Neural cell (in vitro differentiated cells): Measurements from ENCODE around the gene OSBPL2. TPM values are rescaled to one million over a fixed set of nuclear protein-coding genes. Genes with fewer than 3 reads are reported as not detected.

ENCODE experiments used
- H2AFZ ChIP-seq: fragments of 200-600, 300-800 bp; sonication (generic), shearing (Covaris generic); 2 replicates; pipeline ENCODE4 v1.6.0; 2014; ENCODE audit warnings: low read depth, mild to moderate bottlenecking, antibody characterized with exemption, low read length, moderate library complexity
- H3F3A ChIP-seq: fragments of 200-600 bp; shearing (Covaris generic); 2 replicates; pipeline ENCODE4 v1.6.1; 2016; ENCODE audit warnings: mild to moderate bottlenecking, moderate library complexity, mixed read lengths, antibody characterized with exemption, low read length; ENCODE audit not compliant: insufficient read depth, poor library complexity, severe bottlenecking
- H3K27ac ChIP-seq: fragments of 200-600, 300-800 bp; sonication (generic), shearing (Covaris generic); 2 replicates; pipeline ENCODE4 v1.5.1; 2014; ENCODE audit warnings: mild to moderate bottlenecking, low read length, moderate library complexity
- H3K27me3 ChIP-seq: fragments of 300-800, 200-600 bp; sonication (generic), shearing (Covaris generic); 2 replicates; pipeline ENCODE4 v1.6.0; 2014; ENCODE audit warnings: mild to moderate bottlenecking, low read depth, low read length, moderate library complexity; ENCODE audit not compliant: insufficient read depth
- H3K36me3 ChIP-seq: fragments of 300-800, 200-600 bp; sonication (generic), shearing (Covaris generic); 2 replicates; pipeline ENCODE4 v1.5.1; 2014; ENCODE audit warnings: mild to moderate bottlenecking, antibody characterized with exemption, low read length, moderate library complexity; ENCODE audit not compliant: insufficient read depth
- H3K4me2 ChIP-seq: fragments of 300-800, 200-600 bp; sonication (generic), shearing (Covaris generic); 2 replicates; pipeline ENCODE4 v1.6.0; 2014; ENCODE audit warnings: mild to moderate bottlenecking, low read length
- H3K4me3 ChIP-seq: fragments of 300-800, 200-600 bp; sonication (generic), shearing (Covaris generic); 2 replicates; pipeline ENCODE4 v1.5.1; 2014; ENCODE audit warnings: mild to moderate bottlenecking, low read length, moderate library complexity
- H3K79me2 ChIP-seq: fragments of 200-600 bp; shearing (Covaris generic); replicated peaks from 2 replicates; pipeline ENCODE4 v1.6.0; 2014; ENCODE audit warnings: mild to moderate bottlenecking, low read length, moderate library complexity; ENCODE audit not compliant: insufficient read depth
- H3K9ac ChIP-seq: fragments of 300-800, 200-600 bp; sonication (generic), shearing (Covaris generic); 2 replicates; pipeline ENCODE4 v1.6.1; 2016; ENCODE audit warnings: mild to moderate bottlenecking, low read length, mixed read lengths
- H3K9me2 ChIP-seq: fragments of 200-600 bp; shearing (Covaris generic); 2 replicates; pipeline ENCODE4 v1.6.1; 2016; ENCODE audit warnings: mild to moderate bottlenecking, low read length, mixed read lengths; ENCODE audit not compliant: insufficient read depth
- H3K9me3 ChIP-seq: fragments of 200-600, 300-800 bp; sonication (generic), shearing (Covaris generic); 2 replicates; pipeline ENCODE4 v1.6.1; 2016; ENCODE audit warnings: mild to moderate bottlenecking, mixed run types, low read length, moderate library complexity, mixed read lengths
- H4K20me1 ChIP-seq: fragments of 200-600 bp; shearing (Covaris generic); 2 replicates; pipeline ENCODE4 v1.6.1; 2016; ENCODE audit warnings: mild to moderate bottlenecking, mixed run types; ENCODE audit not compliant: insufficient read depth
- EP300 ChIP-seq: fragments of 450-650 bp; conservative IDR thresholded peaks from 2 replicates; pipeline ENCODE4 v1.6.1; 2014; ENCODE audit warnings: antibody characterized with exemption, mild to moderate bottlenecking, moderate library complexity; ENCODE audit not compliant: poor library complexity, severe bottlenecking
- EZH2 ChIP-seq: fragments of 200-600, 300-800 bp; shearing (Covaris generic), sonication (generic); IDR thresholded peaks from 2 replicates; pipeline ENCODE4 v1.6.1; 2014; ENCODE audit warnings: antibody characterized with exemption, low read length, borderline replicate concordance, mild to moderate bottlenecking; ENCODE audit not compliant: insufficient read depth, poor library complexity, severe bottlenecking
- MXI1 ChIP-seq: fragments of 450-650 bp; conservative IDR thresholded peaks from 2 replicates; pipeline ENCODE4 v1.6.1; 2014; ENCODE audit warnings: antibody characterized with exemption, mild to moderate bottlenecking; ENCODE audit not compliant: poor library complexity, severe bottlenecking
- POLR2AphosphoS5 ChIP-seq: IDR thresholded peaks from 2 replicates; pipeline ENCODE4 v1.6.1; 2012
- RAD21 ChIP-seq: fragments of 450-650 bp; conservative IDR thresholded peaks from 2 replicates; pipeline ENCODE4 v1.6.1; 2014; ENCODE audit warnings: antibody characterized with exemption, mild to moderate bottlenecking, moderate library complexity
- REST ChIP-seq: IDR thresholded peaks from 2 replicates; pipeline ENCODE4 v1.6.1; 2012; ENCODE audit warnings: borderline replicate concordance
- SMC3 ChIP-seq: fragments of 450-650 bp; conservative IDR thresholded peaks from 2 replicates; pipeline ENCODE4 v1.6.1; 2014; ENCODE audit warnings: antibody characterized with exemption, mild to moderate bottlenecking, moderate library complexity; ENCODE audit not compliant: poor library complexity
- TAF1 ChIP-seq: IDR thresholded peaks from 2 replicates; pipeline ENCODE4 v1.6.1; 2012; ENCODE audit warnings: low read depth
- polyA plus RNA-seq: library from polyadenylated mRNA; depleted of rRNA; stranded (reverse); fragments of >200 nt; gene quantifications from 2 replicates; pipeline ENCODE4 v1.2.3, GENCODE V29; 2014

The OSBPL2 gene
- polyA plus RNA-seq, 1 donor from 2014 or later = 41.5 TPM

- H2AFZ ChIP-seq = no peak overlapping the region
- no peaks in the 10 kb centered on the region for H3K9me3 ChIP-seq
- no peak overlapping the region for H3K9ac ChIP-seq
- peaks cover 9% of the 10 kb centered on the region for H3K79me2 ChIP-seq
- no peaks in the 10 kb centered on the region for H4K20me1 ChIP-seq
- no peak overlapping the region for H3K4me2 ChIP-seq
- TF ChIP-seq EZH2 = no peak
- no peak for TF ChIP-seq RAD21
- no peak for TF ChIP-seq POLR2AphosphoS5
- no peaks in the 10 kb centered on the region for H3K27me3 ChIP-seq
- no peak overlapping the region for H3K27ac ChIP-seq
- no peak overlapping the region for H3K4me3 ChIP-seq
- H3F3A ChIP-seq = no peaks in the 10 kb centered on the region
- H3K36me3 ChIP-seq = no peaks in the 10 kb centered on the region
- H3K9me2 ChIP-seq = no peaks in the 10 kb centered on the region
These were observed 20.4 kb downstream of the OSBPL2 start for GRCh38 chr20:62258499-62259293.

- no peak for TF ChIP-seq MXI1
- no peak for TF ChIP-seq EP300
- TF ChIP-seq REST = no peak
- Histone ChIP-seq H3F3A (no peaks in the 10 kb centered on the region), H2AFZ (no peak overlapping the region), H3K27me3 (no peaks in the 10 kb centered on the region), H3K4me3 (no peak overlapping the region), H3K9me2 (no peaks in the 10 kb centered on the region), H3K9me3 (no peaks in the 10 kb centered on the region), H3K36me3 (no peaks in the 10 kb centered on the region), H3K79me2 (peaks cover 9% of the 10 kb centered on the region), H4K20me1 (no peaks in the 10 kb centered on the region), H3K9ac (no peak overlapping the region), H3K4me2 (no peak overlapping the region), H3K27ac (no peak overlapping the region)
These were observed 20.9 kb downstream of the OSBPL2 start for GRCh38 chr20:62259294-62259565.

- Histone ChIP-seq H3K79me2 (peaks cover 3% of the 10 kb centered on the region), H3K27me3 (no peaks in the 10 kb centered on the region), H3K9me3 (no peaks in the 10 kb centered on the region), H2AFZ (no peak overlapping the region), H3K27ac (no peak overlapping the region), H3K4me2 (no peak overlapping the region), H4K20me1 (no peaks in the 10 kb centered on the region), H3F3A (no peaks in the 10 kb centered on the region), H3K9me2 (no peaks in the 10 kb centered on the region), H3K36me3 (no peaks in the 10 kb centered on the region), H3K9ac (no peak overlapping the region), H3K4me3 (no peak overlapping the region)
- no peak for TF ChIP-seq EZH2
- TF ChIP-seq POLR2AphosphoS5 = no peak
- no peak for TF ChIP-seq SMC3
- TF ChIP-seq TAF1 = no peak
- no peak for TF ChIP-seq RAD21
These were observed 23.7 kb downstream of the OSBPL2 start for GRCh38 chr20:62262064-62262463.
